Measurements from ENCODE around the gene HM13. TPM values are rescaled to one million over a fixed set of nuclear protein-coding genes. Genes with fewer than 3 reads are reported as not detected.
A peak's percentile ranks its signal among the peaks of the same experiment; 100 is the strongest.

The HM13 gene
- total and polyA plus RNA-seq, 9 of the 15 experiments (the other 6 are each of a cell fraction or from before 2014, with no cell fraction given): 7.7 to 136 (median 74.5) TPM

DNA sequence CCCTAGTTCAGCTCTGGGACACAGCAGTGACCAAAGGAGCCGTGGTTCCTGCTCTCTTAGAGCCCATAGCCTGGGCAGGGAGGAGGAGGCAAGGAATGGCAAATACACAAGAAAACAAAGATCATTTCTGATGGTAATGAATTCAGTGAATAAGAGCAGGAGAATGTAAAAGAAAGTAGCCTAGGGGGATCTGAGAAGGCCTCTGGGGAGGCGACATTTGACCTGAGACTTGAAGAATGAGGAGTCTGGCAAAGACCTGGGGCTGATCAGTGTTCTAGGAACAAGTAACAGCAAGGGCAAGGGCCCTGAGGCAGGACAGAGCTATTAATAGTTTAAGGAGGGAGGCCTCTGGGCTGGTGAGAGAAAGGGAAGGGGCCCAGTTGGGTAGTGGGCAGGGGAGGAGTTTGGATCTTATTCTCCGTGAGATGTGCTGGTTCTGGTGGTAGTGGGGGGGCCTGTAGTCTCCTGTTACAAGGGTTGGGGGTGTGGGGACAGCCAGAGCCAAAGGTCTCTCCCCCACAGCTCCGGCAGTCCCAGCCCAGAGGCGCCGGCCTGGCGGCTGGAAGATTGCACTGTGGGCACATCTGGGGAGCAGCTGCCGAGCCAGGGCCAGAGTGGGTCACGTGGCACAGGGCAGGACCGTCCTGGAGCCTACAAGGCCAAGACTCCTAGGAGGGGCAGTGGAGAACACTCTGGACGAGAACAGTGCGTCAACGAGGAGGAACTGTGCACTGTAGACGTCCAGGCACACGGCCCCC lies 81.6 kb downstream of the HM13 start (continued):
- TF ChIP-seq, protein P1, sequence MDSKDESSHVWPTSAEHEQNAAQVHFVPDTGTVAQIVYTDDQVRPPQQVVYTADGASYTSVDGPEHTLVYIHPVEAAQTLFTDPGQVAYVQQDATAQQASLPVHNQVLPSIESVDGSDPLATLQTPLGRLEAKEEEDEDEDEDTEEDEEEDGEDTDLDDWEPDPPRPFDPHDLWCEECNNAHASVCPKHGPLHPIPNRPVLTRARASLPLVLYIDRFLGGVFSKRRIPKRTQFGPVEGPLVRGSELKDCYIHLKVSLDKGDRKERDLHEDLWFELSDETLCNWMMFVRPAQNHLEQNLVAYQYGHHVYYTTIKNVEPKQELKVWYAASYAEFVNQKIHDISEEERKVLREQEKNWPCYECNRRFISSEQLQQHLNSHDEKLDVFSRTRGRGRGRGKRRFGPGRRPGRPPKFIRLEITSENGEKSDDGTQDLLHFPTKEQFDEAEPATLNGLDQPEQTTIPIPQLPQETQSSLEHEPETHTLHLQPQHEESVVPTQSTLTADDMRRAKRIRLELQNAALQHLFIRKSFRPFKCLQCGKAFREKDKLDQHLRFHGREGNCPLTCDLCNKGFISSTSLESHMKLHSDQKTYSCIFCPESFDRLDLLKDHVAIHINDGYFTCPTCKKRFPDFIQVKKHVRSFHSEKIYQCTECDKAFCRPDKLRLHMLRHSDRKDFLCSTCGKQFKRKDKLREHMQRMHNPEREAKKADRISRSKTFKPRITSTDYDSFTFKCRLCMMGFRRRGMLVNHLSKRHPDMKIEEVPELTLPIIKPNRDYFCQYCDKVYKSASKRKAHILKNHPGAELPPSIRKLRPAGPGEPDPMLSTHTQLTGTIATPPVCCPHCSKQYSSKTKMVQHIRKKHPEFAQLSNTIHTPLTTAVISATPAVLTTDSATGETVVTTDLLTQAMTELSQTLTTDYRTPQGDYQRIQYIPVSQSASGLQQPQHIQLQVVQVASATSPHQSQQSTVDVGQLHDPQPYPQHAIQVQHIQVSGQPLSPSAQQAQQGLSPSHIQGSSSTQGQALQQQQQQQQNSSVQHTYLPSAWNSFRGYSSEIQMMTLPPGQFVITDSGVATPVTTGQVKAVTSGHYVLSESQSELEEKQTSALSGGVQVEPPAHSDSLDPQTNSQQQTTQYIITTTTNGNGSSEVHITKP (IDR thresholded peaks at IDR 0.05; ENCODE audit: partially characterized antibody): peak; percentile 95
- TF ChIP-seq RB1 (IDR thresholded peaks at IDR 0.05; ENCODE audit: low read depth) (peak; percentile 54; the same call in 1 of the 2 replicates), CBX1 (IDR thresholded peaks at IDR 0.05; ENCODE audit: low read depth) (peak; percentile 91; the same call in 1 of the 2 replicates), BCOR (IDR thresholded peaks at IDR 0.05) (peak; percentile 99), MAFF (IDR thresholded peaks at IDR 0.05; ENCODE audit: low read length) (no peak), RAD51 (IDR thresholded peaks at IDR 0.05; ENCODE audit: borderline replicate concordance, low read depth) (peak; percentile 63; the same call in 1 of the 2 replicates), BRD9 (IDR thresholded peaks at IDR 0.05; ENCODE audit: low read depth, partially characterized antibody) (peak; percentile 91), CBFA2T2 (conservative IDR thresholded peaks at IDR 0.05) (peak; percentile 49), SMAD4 (CRISPR knock-in tag; conservative IDR thresholded peaks at IDR 0.05) (peak; percentile 57; the same call in 1 of the 2 replicates), POLR2A (conservative IDR thresholded peaks at IDR 0.05) (no peak), ZNF146 (CRISPR knock-in tag; IDR thresholded peaks at IDR 0.05; ENCODE audit: unreplicated experiment) (no peak), ESRRB (CRISPR knock-in tag; IDR thresholded peaks at IDR 0.05; ENCODE audit: borderline replicate concordance) (no peak), KDM1A (IDR thresholded peaks at IDR 0.05) (peak; percentile 35 to 60; a peak in 1 of 4 replicates), SMARCA5 (IDR thresholded peaks at IDR 0.05) (peak; percentile 97)
- TF ChIP-seq, protein P2, sequence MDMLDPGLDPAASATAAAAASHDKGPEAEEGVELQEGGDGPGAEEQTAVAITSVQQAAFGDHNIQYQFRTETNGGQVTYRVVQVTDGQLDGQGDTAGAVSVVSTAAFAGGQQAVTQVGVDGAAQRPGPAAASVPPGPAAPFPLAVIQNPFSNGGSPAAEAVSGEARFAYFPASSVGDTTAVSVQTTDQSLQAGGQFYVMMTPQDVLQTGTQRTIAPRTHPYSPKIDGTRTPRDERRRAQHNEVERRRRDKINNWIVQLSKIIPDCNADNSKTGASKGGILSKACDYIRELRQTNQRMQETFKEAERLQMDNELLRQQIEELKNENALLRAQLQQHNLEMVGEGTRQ (CRISPR knock-in tag; IDR thresholded peaks at IDR 0.05): peak; percentile 56
